ENCODE data around the gene ATG13.
"Not testable (repeated sequence)": the region's sequence is repeated elsewhere in the genome, so short reads cannot be mapped to it uniquely, and the experiment has no call there.

ATG13 gene

GRCh38 chr11:46617134-46617971 lies at the start of gene ATG13, which contains the start of gene HARBI1:
TSS of gene ATG13 (plus strand) at chr11:46617553. CDS start at chr11:46644292, 26,739 bp downstream.
TSS of gene HARBI1 (minus strand) at chr11:46617227. CDS start at chr11:46616237, 990 bp downstream.
- DNase-seq: peak; percentile 92
- in situ Hi-C loops (cut with MboI; ENCODE audit: low pct_unique_long_range_greater_than_20kb, low sequenced_read_pairs): no loop called here

DNA sequence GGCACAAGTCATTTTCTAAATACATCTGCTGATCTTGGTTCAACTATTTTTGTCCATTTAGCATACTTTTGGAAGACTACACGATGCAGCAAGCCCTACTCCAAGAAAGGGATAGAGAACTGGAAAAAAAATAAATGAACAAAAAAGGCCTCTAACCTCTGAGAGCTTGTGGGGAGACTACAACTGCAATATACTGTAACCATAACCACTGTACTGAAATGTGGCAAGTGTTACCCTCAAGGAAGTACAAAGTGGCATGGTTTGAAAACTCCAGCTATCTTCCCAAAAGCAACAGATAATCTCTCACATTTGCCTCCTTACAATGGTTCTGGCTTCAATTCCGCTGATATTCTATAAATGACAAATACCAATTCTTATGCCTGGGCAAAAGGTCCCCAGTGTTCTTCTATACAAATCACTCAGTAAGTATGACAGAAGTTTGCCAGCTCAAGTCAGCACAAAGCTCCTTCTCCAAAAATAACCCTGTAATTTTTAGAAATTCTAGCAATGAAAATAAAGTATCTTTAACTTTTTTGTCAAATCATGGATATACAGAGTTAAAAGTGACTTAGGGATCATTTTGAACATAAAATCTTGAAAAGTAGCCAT lies 46.5 kb upstream of the ATG13 start:
- in situ Hi-C loops (cut with MboI; ENCODE audit: low pct_unique_long_range_greater_than_20kb, low sequenced_read_pairs): loop anchor here (10.0 kb wide), 1 partner anchor 186 kb away; the partner anchor contains the start of gene MDK
- no peak for DNase-seq

DNA sequence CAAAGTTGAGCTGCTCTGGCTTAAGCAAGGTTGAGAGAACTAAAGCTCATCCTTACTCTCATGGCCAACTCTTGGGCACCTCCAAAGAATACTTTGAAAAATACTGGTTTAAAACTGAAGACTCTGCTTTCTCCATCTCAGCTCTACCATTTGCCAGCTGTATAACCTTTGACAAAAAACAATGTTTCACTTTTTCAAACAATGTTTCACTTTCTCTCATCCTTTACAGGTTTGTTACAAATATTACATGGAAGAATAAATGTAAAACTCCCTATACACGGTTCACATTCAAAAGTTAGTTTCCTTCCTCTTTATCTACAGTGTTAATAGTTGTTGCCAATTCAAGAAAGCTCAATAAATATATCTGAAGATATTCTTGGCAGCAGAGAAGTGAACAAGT lies 42.7 kb upstream of the ATG13 start:
- DNase-seq: no peak
- in situ Hi-C loops (cut with MboI; ENCODE audit: low pct_unique_long_range_greater_than_20kb, low sequenced_read_pairs): loop anchor here (10.0 kb wide), 1 partner anchor 190 kb away; the partner anchor contains the start of gene MDK

GRCh38 chr11:46577058-46577457 lies 40.3 kb upstream of the ATG13 start:
- DNase-seq: no peak
- in situ Hi-C loops (cut with MboI; ENCODE audit: low pct_unique_long_range_greater_than_20kb, low sequenced_read_pairs): loop anchor here (10.0 kb wide), 1 partner anchor 192 kb away; the partner anchor contains the start of gene MDK

DNA sequence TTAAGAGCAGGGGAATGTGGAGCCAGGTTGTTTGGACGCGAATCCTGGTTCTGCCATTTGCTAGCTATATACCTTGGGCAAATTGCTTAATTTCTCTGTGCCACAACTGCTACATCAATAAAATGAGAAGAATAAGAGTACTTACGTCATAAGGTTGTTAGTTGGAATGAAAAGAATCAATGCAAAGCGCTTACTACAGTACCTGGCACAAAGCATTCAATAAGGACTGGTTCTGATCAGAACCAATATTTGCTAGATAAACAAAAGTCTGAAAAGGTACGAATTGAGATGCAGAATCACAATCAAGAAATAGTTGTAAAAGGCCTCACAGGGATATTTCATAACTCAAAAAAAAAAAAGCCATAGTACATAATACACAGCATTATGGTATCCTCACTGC lies 34.8 kb upstream of the ATG13 start:
- no peak for DNase-seq
- in situ Hi-C loops (cut with MboI; ENCODE audit: low pct_unique_long_range_greater_than_20kb, low sequenced_read_pairs): no loop called here

- in situ Hi-C loops (cut with MboI; ENCODE audit: low pct_unique_long_range_greater_than_20kb, low sequenced_read_pairs); DNase-seq: not testable (repeated sequence)
Observed at GRCh38 chr11:46583513-46583912, 33.8 kb upstream of the ATG13 start.

- DNase-seq: no peak
- in situ Hi-C loops (cut with MboI; ENCODE audit: low pct_unique_long_range_greater_than_20kb, low sequenced_read_pairs): no loop called here
Observed at GRCh38 chr11:46588131-46588530, 29.2 kb upstream of the ATG13 start.

DNA sequence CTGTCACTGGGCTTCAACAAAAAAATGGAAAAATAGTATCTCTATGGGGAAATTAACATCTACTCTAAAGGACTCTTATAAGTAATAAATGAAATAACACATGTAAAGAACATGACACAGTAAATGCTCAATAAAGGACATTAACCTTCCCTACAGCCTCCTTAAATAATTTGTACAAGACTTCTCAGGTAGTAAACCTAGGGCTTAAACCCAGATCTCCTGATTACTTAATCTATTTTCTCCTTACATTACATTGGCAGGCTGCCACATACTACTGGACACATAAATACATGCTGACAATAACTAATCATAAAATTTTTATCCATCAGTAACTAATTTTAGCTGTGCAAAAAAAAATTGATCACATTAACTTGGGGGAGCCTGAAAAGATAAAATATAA lies 28.4 kb upstream of the ATG13 start:
- no peak for DNase-seq
- in situ Hi-C loops (cut with MboI; ENCODE audit: low pct_unique_long_range_greater_than_20kb, low sequenced_read_pairs): no loop called here

- in situ Hi-C loops (cut with MboI; ENCODE audit: low pct_unique_long_range_greater_than_20kb, low sequenced_read_pairs): no loop called here
- DNase-seq: no peak
Observed at GRCh38 chr11:46590740-46591605, 26.4 kb upstream of the ATG13 start.

DNA sequence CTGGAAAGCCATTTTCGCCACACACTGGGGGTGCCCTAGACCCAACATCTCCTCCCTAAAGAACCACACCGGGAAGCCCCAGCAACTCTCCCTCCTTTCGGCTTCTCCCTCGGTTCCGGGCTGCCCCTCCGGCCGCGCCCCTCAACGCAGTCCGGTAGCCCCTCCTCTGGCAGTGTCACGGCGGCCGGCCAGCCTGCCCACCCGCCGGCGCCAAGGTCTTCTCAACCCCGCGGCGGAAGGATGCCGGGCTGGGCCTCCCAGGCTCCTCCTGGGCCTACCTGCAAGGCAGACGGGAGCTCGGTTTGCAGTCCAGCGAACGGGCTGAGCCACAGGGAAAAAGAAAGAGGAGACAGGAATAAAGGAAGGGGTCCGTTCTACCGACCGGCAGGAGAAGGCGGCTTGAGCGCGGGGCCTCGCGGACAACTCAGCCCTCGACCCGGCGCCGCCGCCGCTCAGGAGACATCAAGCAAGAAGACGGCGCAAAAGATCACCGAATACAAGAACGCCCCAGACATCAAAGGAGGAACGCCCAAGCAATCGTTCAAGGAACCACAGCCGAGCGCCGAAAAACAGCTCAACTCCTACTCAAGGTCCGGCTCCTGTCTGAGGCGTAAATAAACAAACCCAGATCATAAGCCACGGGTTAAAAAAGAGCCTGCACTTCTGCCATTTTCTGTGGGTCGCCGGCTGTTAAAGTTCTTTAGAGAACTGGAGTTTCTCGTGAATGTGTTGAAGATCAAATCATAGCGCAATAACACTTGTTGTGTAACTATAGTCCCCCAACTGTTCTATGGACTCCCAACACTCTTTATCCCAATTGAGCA lies 23.6 kb upstream of the ATG13 start, which contains the start of gene AMBRA1:
TSS of gene AMBRA1 (minus strand) at position 474 of the 824 bp plus-strand sequence. CDS start 45,643 bp downstream, outside the sequence.
- in situ Hi-C loops (cut with MboI; ENCODE audit: low pct_unique_long_range_greater_than_20kb, low sequenced_read_pairs): no loop called here
- peak; percentile 94 for DNase-seq

- in situ Hi-C loops (cut with MboI; ENCODE audit: low pct_unique_long_range_greater_than_20kb, low sequenced_read_pairs): no loop called here
- DNase-seq: no peak
Observed at GRCh38 chr11:46594374-46594700, 23.0 kb upstream of the ATG13 start.

DNA sequence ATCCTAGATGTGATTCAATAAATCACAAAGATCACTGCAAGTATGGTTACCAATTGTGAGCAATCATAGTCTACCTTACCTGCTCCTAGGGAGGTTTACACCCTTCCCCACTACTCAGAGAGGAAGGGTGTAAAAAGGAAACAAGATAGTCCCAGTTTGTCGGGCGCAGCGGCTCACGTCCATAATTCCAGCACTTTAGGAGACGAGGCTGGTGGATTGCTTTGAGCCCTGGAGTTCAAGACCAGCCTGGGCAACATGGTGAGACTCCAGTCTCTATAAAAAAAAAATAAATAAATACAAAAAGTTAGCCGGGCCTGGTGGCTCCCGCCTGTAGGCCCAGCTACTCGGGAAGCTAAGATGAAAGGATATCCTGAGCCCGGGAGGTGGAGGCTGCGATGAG lies 22.6 kb upstream of the ATG13 start:
- no peak for DNase-seq
- in situ Hi-C loops (cut with MboI; ENCODE audit: low pct_unique_long_range_greater_than_20kb, low sequenced_read_pairs): no loop called here

DNA sequence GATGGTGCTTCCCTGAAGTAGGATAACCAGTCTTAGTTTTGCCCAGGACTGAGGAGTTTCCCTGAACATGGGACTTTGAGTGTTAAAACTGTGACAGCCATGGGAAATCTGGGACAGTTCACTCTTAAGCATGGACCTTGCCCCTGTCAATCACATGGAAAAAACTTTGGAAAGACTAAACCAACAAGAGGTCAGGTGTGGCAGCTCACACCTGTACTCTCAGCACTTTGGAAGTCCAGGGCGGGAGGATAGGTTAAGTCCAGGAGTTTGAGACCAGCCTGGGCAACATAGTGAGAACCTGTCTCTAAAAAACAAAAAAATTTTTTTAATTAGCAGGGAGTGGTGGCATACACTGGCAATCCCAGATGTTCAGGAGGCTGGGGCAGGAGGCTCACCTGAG lies 20.2 kb upstream of the ATG13 start:
- no peak for DNase-seq
- in situ Hi-C loops (cut with MboI; ENCODE audit: low pct_unique_long_range_greater_than_20kb, low sequenced_read_pairs): no loop called here

- DNase-seq: peak; percentile 31
- in situ Hi-C loops (cut with MboI; ENCODE audit: low pct_unique_long_range_greater_than_20kb, low sequenced_read_pairs): no loop called here
Observed at GRCh38 chr11:46597609-46598219, 19.6 kb upstream of the ATG13 start.

DNA sequence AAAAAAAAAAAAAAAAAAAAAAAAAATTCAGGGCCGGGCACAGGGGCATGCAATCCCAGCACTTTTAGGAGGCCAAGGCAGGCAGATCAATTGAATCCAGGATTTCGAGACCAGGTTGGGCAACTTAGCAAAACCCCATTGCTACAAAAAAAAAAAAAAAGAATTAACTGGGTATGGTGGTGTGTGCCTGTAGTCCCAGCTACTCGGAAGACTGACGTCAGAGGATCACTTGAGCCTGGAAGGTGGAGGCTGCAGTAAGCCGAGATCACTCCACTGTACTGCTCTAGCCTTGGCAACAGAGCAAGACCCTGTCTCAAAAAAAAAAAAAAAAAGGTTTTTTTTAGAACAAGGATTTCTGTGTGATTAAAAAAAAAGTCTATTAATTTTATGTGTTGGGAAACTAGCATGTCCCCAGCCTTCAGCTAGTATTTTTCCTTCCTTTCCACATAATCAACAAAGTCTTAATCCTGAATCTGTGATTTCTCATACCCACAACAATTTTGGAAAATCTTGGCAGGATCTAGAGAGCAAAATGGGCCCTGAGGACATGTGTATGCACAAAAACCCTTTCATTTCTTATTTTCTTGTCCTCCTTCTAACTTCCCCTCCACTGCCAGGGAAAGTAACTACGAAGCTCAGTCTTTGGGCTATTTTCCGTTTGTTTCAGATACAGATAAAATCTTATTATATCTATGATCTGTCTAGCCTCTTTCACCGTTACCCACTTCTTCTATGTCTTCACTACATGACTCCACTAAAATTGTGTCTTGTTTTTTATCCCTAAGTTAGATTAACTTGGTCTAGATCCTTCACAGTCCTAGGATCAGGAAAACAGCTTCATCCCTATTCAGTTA lies 17.8 kb upstream of the ATG13 start:
- in situ Hi-C loops (cut with MboI; ENCODE audit: low pct_unique_long_range_greater_than_20kb, low sequenced_read_pairs): no loop called here
- DNase-seq: no peak

DNA sequence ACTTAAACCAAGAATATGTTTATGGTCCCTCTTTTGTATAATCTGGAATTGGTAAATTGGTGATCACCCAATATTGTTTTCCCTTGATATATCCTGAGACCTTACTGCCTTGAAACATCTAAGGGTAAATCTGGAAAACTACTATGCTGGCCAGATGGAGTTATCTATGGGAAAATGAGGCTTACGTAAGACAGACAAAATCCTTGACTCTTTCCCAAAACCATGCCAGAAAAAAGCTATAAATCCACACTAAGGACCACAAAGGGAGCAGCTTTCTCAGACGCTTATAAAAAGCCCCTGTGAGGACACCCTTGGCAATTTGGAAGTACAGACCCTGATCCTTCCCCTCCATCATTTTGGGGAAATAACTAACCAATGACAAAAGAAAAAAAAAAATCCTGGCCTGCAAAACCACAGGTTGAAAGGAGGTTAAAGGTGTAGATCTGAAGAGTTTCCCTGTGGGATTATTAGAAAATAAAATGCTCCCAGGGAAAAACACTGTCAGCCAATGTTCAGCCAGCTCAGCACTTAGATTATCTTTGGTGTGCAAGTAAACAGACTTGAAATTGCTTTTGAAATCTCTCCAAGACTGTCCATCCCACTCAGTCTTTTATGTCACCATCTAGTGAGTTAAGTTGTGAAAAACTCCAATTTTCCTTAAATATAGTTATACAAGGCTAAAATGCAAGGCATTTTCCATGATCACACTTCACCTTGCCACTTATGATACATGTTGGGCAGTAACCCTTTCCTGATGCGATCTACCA lies 17.0 kb upstream of the ATG13 start:
- in situ Hi-C loops (cut with MboI; ENCODE audit: low pct_unique_long_range_greater_than_20kb, low sequenced_read_pairs): no loop called here
- no peak for DNase-seq

DNA sequence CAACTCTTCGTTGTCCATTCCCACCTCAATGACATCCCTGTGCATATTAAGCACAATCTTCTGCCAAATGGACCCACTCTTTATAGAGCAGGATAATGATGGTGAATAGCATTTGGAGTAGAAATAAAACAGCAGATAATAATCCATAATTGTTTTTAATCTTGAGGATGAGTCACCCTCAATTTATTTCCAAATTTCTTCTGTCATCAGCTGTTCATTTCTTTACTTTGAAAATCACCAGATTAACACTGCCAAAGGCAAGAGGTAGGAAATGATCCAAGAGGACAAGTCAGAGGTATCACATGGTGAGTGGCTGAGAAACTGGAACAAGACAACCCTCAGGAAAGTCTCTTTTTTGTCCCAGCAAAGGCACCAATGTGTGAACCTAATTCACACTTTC lies 16.2 kb upstream of the ATG13 start:
- DNase-seq: no peak
- in situ Hi-C loops (cut with MboI; ENCODE audit: low pct_unique_long_range_greater_than_20kb, low sequenced_read_pairs): no loop called here

Measured in KBM-7 (cell line).